Measurements from ENCODE around the gene ORM2. TPM values are rescaled to one million over a fixed set of nuclear protein-coding genes. Genes with fewer than 3 reads are reported as not detected.

ORM2 gene
- total RNA-seq, 4 donors from 2014 or later, result not detected

GRCh38 chr9:114347675-114348074 is 18.0 kb downstream of the ORM2 start:
- no peaks in the 10 kb centered on the region for H3K27me3 ChIP-seq
- no peaks in the 10 kb centered on the region for H3K9me3 ChIP-seq
- DNase-seq, result no peak
- WGBS, 2 donors, result 89 to 94% methylated on average over 10 to 12 of the region's 15 CpGs
- H3K4me3 ChIP-seq, result no peak overlapping the region
- no peak overlapping the region for H3K27ac ChIP-seq
- peaks cover 37 to 91% (median 46%) of the 10 kb centered on the region in 3 donors for H3K36me3 ChIP-seq
- H3K4me1 ChIP-seq, result peaks cover 8 to 32% (median 13%) of the 10 kb centered on the region in 3 donors
- intact Hi-C loops (cut with DNase I), result no loop called here
- TF ChIP-seq POLR2A (IDR thresholded peaks at IDR 0.05) (no peak), CTCF (IDR thresholded peaks at IDR 0.05) (no peak)

GRCh38 chr9:114348261-114348905 is 18.7 kb downstream of the ORM2 start:
- WGBS, 2 donors, result 67 to 78% methylated on average over 3 to 11 of the region's 12 CpGs
- H3K27ac ChIP-seq, result peak overlapping the region; percentile 9 to 73 (median 56)
- no peaks in the 10 kb centered on the region for H3K9me3 ChIP-seq
- no peak overlapping the region for H3K4me3 ChIP-seq
- H3K4me1 ChIP-seq, result peaks cover 8 to 28% (median 13%) of the 10 kb centered on the region in 3 donors
- peaks cover 31 to 88% (median 40%) of the 10 kb centered on the region in 3 donors for H3K36me3 ChIP-seq
- H3K27me3 ChIP-seq, result no peaks in the 10 kb centered on the region
- TF ChIP-seq POLR2A (IDR thresholded peaks at IDR 0.05) (no peak), CTCF (IDR thresholded peaks at IDR 0.05) (no peak)
- no peak for DNase-seq
- intact Hi-C loops (cut with DNase I), result no loop called here

- peaks cover 25 to 86% (median 37%) of the 10 kb centered on the region in 3 donors for H3K36me3 ChIP-seq
- intact Hi-C loops (cut with DNase I), result no loop called here
- 0 to 11% methylated on average over 2 to 3 of the region's 9 CpGs for WGBS, 2 donors
- no peak overlapping the region for H3K4me3 ChIP-seq
- no peaks in the 10 kb centered on the region for H3K27me3 ChIP-seq
- peak; percentile 57 for DNase-seq
- H3K27ac ChIP-seq, result peak overlapping the region; percentile 9 to 73 (median 56)
- H3K9me3 ChIP-seq, result no peaks in the 10 kb centered on the region
- H3K4me1 ChIP-seq, result peaks cover 8 to 25% (median 13%) of the 10 kb centered on the region in 3 donors
- no peak for TF ChIP-seq POLR2A (IDR thresholded peaks at IDR 0.05)
Measured at GRCh38 chr9:114348906-114349482, 19.3 kb downstream of the ORM2 start.

- Histone ChIP-seq H3K4me1 (peaks cover 8 to 25% (median 13%) of the 10 kb centered on the region in 3 donors), H3K27ac (peak overlapping the region; percentile 9 to 65 (median 56)), H3K4me3 (no peak overlapping the region), H3K36me3 (peaks cover 16 to 85% (median 30%) of the 10 kb centered on the region in 3 donors), H3K27me3 (no peaks in the 10 kb centered on the region), H3K9me3 (no peaks in the 10 kb centered on the region)
- intact Hi-C loops (cut with DNase I), result no loop called here
- DNase-seq, result no peak
- no peak for TF ChIP-seq POLR2A (IDR thresholded peaks at IDR 0.05)
- TF ChIP-seq CTCF (IDR thresholded peaks at IDR 0.05), result no peak
- 81 to 84% methylated on average over 5 to 7 of the region's 10 CpGs for WGBS, 2 donors
Measured at GRCh38 chr9:114349713-114350480, 20.2 kb downstream of the ORM2 start.

GRCh38 chr9:114350636-114351401 is 21.1 kb downstream of the ORM2 start:
- H3K4me3 ChIP-seq, result no peak overlapping the region
- WGBS, 2 donors, result 84 to 90% methylated on average over 11 to 14 of the region's 16 CpGs
- no peak for DNase-seq
- H3K4me1 ChIP-seq, result peaks cover 8 to 25% (median 13%) of the 10 kb centered on the region in 3 donors
- no peaks in the 10 kb centered on the region for H3K27me3 ChIP-seq
- peaks cover 6 to 85% (median 31%) of the 10 kb centered on the region in 3 donors for H3K36me3 ChIP-seq
- intact Hi-C loops (cut with DNase I), result no loop called here
- peak overlapping the region in 3 of 4 donors; percentile 1 to 53 (median 29) for H3K27ac ChIP-seq
- no peaks in the 10 kb centered on the region for H3K9me3 ChIP-seq
- TF ChIP-seq CTCF (IDR thresholded peaks at IDR 0.05) (no peak), POLR2A (IDR thresholded peaks at IDR 0.05) (no peak)

All from esophagus squamous epithelium (tissue), 5 donors.